ENCODE results near the gene RASGEF1C.

DNA sequence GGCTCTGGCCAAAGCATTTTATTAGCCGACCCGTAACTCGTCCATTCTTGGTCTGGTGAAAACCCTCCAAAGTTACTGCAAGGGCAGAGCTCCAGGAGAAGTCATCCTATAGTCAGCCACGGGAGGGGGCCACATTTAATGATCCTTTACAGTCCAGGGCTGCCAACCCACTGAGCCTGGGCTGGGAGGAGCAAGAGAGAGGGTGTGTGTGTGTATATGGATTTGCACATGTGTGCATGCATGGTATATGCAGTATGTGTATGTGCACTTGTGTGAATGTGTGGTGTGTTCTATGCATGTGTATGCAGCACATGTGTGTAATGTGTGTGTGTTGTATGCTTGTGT, 4.2 kb upstream of the RASGEF1C start:
- TF ChIP-seq, protein P1, sequence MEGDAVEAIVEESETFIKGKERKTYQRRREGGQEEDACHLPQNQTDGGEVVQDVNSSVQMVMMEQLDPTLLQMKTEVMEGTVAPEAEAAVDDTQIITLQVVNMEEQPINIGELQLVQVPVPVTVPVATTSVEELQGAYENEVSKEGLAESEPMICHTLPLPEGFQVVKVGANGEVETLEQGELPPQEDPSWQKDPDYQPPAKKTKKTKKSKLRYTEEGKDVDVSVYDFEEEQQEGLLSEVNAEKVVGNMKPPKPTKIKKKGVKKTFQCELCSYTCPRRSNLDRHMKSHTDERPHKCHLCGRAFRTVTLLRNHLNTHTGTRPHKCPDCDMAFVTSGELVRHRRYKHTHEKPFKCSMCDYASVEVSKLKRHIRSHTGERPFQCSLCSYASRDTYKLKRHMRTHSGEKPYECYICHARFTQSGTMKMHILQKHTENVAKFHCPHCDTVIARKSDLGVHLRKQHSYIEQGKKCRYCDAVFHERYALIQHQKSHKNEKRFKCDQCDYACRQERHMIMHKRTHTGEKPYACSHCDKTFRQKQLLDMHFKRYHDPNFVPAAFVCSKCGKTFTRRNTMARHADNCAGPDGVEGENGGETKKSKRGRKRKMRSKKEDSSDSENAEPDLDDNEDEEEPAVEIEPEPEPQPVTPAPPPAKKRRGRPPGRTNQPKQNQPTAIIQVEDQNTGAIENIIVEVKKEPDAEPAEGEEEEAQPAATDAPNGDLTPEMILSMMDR (IDR thresholded peaks at IDR 0.05) = no peak
- no peak for TF ChIP-seq POLR2A (IDR thresholded peaks at IDR 0.05; ENCODE audit: low read depth)
